SK-N-SH (cell line): ENCODE results near the gene AKAP8.
"Not testable (repeated sequence)": the region's sequence is repeated elsewhere in the genome, so short reads cannot be mapped to it uniquely, and the experiment has no call there.

ENCODE experiments used
- CTCF ChIP-seq: fragments of 200-600 bp; sonication (generic); IDR thresholded peaks from 2 replicates; pipeline ENCODE4 v1.6.1; 2017; ENCODE audit warnings: antibody characterized with exemption, mild to moderate bottlenecking, moderate library complexity
- GATA2 ChIP-seq: sonication (generic); formaldehyde crosslinking; IDR thresholded peaks from 2 replicates; pipeline ENCODE4 v1.5.0; 2020; ENCODE audit warnings: mild to moderate bottlenecking, missing genetic modification reagents
- RAD21 ChIP-seq: IDR thresholded peaks from 2 replicates; pipeline ENCODE4 v1.6.1; 2012; ENCODE audit warnings: mild to moderate bottlenecking, low read length
- RCOR1 ChIP-seq: fragments of 150-350 bp; IDR thresholded peaks from 2 replicates; pipeline ENCODE4 v1.6.1; 2017; ENCODE audit warnings: antibody characterized with exemption, low read length

GRCh38 chr19:15335992-15336391 lies 43.6 kb downstream of the AKAP8 start:
- not testable (repeated sequence) for TF ChIP-seq GATA2, RCOR1, CTCF, RAD21
